A549 (cell line): ENCODE measurements around the gene SETD4. TPM values are rescaled to one million over a fixed set of nuclear protein-coding genes. Genes with fewer than 3 reads are reported as not detected.
A peak's percentile ranks its signal among the peaks of the same experiment; 100 is the strongest.

Experiments used
- ATAC-seq, 2 experiments: fragments of 200-7000 bp in 1 of 2; fragments of >200 bp in 1 of 2; cut with Nextera tagmentation in 1 of 2; cut with Tn5 transposase in 1 of 2; 3 replicates each; pipeline versions ENCODE4 v1.8.0 to v1.9.1; 2018 to 2020; ENCODE audit warnings: mild to moderate bottlenecking in 1 of 2, moderate library complexity in 1 of 2
- CTCF ChIA-PET: fragments of 300-600 bp; sonication (Branson Sonifier 250); formaldehyde crosslinking; extraction: SDS; loops from one replicate; lab custom pipeline; 2021; ENCODE audit warnings: antibody characterized with exemption, inconsistent platforms; lab: Yijun Ruan, JAX
- POLR2A ChIA-PET: fragments of 350-600 bp; formaldehyde crosslinking; extraction: SDS; loops from one replicate; lab custom pipeline; 2021; ENCODE audit warnings: antibody characterized with exemption, inconsistent platforms; lab: Yijun Ruan, JAX
- DNase-seq, 2 experiments: peaks; one replicate each; pipeline versions ENCODE4 v3.0.0 to v3.0.0-alpha.2; 2011 to 2016; ENCODE audit warnings: low read depth in 1 of 2, low spot score in 1 of 2
- FAIRE-seq: peaks from 2 replicates; lab custom pipeline; 2011; peaks lifted over from hg19 to GRCh38; lab: Jason Lieb, UNC
- H3K27ac ChIP-seq, 2 experiments: fragments of >200 bp; sonication (Bioruptor Twin); formaldehyde crosslinking; 3 replicates each; pipeline ENCODE4 v1.5.1; 2016 to 2017
- H3K4me1 ChIP-seq: fragments of >200 bp; sonication (Bioruptor Twin); formaldehyde crosslinking; 3 replicates; pipeline ENCODE4 v1.6.1; 2016
- H3K4me2 ChIP-seq: fragments of >200 bp; sonication (Bioruptor Twin); formaldehyde crosslinking; 3 replicates; pipeline ENCODE4 v1.6.1; 2016
- H3K4me3 ChIP-seq: fragments of >200 bp; sonication (Bioruptor Twin); formaldehyde crosslinking; 3 replicates; pipeline ENCODE4 v1.5.1; 2016
- H3K9me3 ChIP-seq: fragments of >200 bp; sonication (Bioruptor Twin); formaldehyde crosslinking; 3 replicates; pipeline ENCODE4 v1.6.1; 2016
- BCL3 ChIP-seq: fragments of >200 bp; sonication (Bioruptor Twin); formaldehyde crosslinking; IDR thresholded peaks from 3 replicates; pipeline ENCODE4 v1.6.1; 2016
- BHLHE40 ChIP-seq: IDR thresholded peaks from 2 replicates; pipeline ENCODE4 v1.6.1; 2012; ENCODE audit warnings: low read depth, low read length, inconsistent platforms
- CBX2 ChIP-seq: fragments of 200-600 bp; sonication (generic); IDR thresholded peaks from 2 replicates; pipeline ENCODE4 v1.6.1; 2016; ENCODE audit warnings: low read depth, mild to moderate bottlenecking, borderline replicate concordance
- CBX8 ChIP-seq: fragments of 200-600 bp; sonication (generic); IDR thresholded peaks from 2 replicates; pipeline ENCODE4 v1.6.1; 2016
- CHD2 ChIP-seq: fragments of 150-350 bp; IDR thresholded peaks from 2 replicates; pipeline ENCODE4 v1.6.1; 2014; ENCODE audit warnings: low read length; ENCODE audit not compliant: partially characterized antibody
- EHF ChIP-seq: fragments of 250-450 bp; sonication (Bioruptor Pico); IDR thresholded peaks from 2 replicates; pipeline ENCODE4 v1.5.0; 2020; ENCODE audit warnings: mild to moderate bottlenecking
- ELK1 ChIP-seq: fragments of 150-350 bp; IDR thresholded peaks from 2 replicates; pipeline ENCODE4 v1.6.1; 2014; ENCODE audit warnings: low read depth, mild to moderate bottlenecking, low read length
- EP300 ChIP-seq, 2 experiments: fragments of >200 bp; sonication (Bioruptor Twin); formaldehyde crosslinking; IDR thresholded peaks; 2 replicates in 1 of 2; 3 replicates in 1 of 2; pipeline ENCODE4 v1.6.1; 2016 to 2017
- FOSB ChIP-seq: fragments of 250-450 bp; sonication (Bioruptor Pico); IDR thresholded peaks from 2 replicates; pipeline ENCODE4 v1.5.0; 2020; ENCODE audit warnings: mild to moderate bottlenecking, moderate library complexity
- HDAC2 ChIP-seq: fragments of 200-600 bp; sonication (generic); IDR thresholded peaks from 2 replicates; pipeline ENCODE4 v1.6.1; 2016
- HES2 ChIP-seq: fragments of >200 bp; sonication (Bioruptor Twin); formaldehyde crosslinking; IDR thresholded peaks from 2 replicates; pipeline ENCODE4 v1.6.1; 2016
- HEYL ChIP-seq: fragments of 250-450 bp; sonication (Bioruptor Pico); IDR thresholded peaks from 2 replicates; pipeline ENCODE4 v1.8.0; 2021; ENCODE audit warnings: mild to moderate bottlenecking, moderate library complexity
- HMGXB4 ChIP-seq: fragments of 250-450 bp; sonication (Bioruptor Pico); IDR thresholded peaks from 2 replicates; pipeline ENCODE4 v1.5.0; 2021; ENCODE audit warnings: mild to moderate bottlenecking, moderate library complexity, borderline replicate concordance
- HOXA7 ChIP-seq: fragments of 250-450 bp; sonication (Bioruptor Pico); IDR thresholded peaks from 2 replicates; pipeline ENCODE4 v1.5.0; 2020; ENCODE audit warnings: mild to moderate bottlenecking, moderate library complexity
- NFE2L2 ChIP-seq: fragments of 150-350 bp; conservative IDR thresholded peaks from 2 replicates; pipeline ENCODE4 v1.6.1; 2014; ENCODE audit warnings: low read length
- POLR2AphosphoS2 ChIP-seq: conservative IDR thresholded peaks from 2 replicates; pipeline ENCODE4 v1.6.1; 2012; ENCODE audit warnings: low read length, improper control_type of control experiment, inconsistent platforms
- RAD21 ChIP-seq, 2 experiments: fragments of >200 bp in 1 of 2; sonication (Bioruptor Twin) in 1 of 2; formaldehyde crosslinking in 1 of 2; IDR thresholded peaks in 1 of 2; conservative IDR thresholded peaks in 1 of 2; 2 replicates in 1 of 2; 3 replicates in 1 of 2; pipeline ENCODE4 v1.6.1; 2012 to 2018; ENCODE audit warnings: inconsistent platforms in 1 of 2
- RARB ChIP-seq: fragments of 250-450 bp; sonication (Bioruptor Pico); IDR thresholded peaks from 2 replicates; pipeline ENCODE4 v1.8.0; 2021; ENCODE audit warnings: mild to moderate bottlenecking, moderate library complexity
- RCOR1 ChIP-seq: fragments of 150-350 bp; IDR thresholded peaks from 2 replicates; pipeline ENCODE4 v1.6.1; 2014; ENCODE audit warnings: antibody characterized with exemption, low read length, low read depth
- SMC3 ChIP-seq: fragments of >200 bp; sonication (Bioruptor Twin); formaldehyde crosslinking; IDR thresholded peaks from 3 replicates; pipeline ENCODE4 v1.6.1; 2018; ENCODE audit warnings: inconsistent platforms
- TFCP2L1 ChIP-seq: fragments of 250-450 bp; sonication (Bioruptor Pico); IDR thresholded peaks from 2 replicates; pipeline ENCODE4 v1.5.0; 2021; ENCODE audit warnings: mild to moderate bottlenecking
- USF2 ChIP-seq: fragments of 450-650 bp; IDR thresholded peaks from 2 replicates; pipeline ENCODE4 v1.6.1; 2014; ENCODE audit warnings: antibody characterized with exemption
- ZC3H11A ChIP-seq: fragments of 450-650 bp; IDR thresholded peaks from 2 replicates; pipeline ENCODE4 v1.6.1; 2014; ENCODE audit warnings: antibody characterized with exemption, mild to moderate bottlenecking
- ZNF302 ChIP-seq: fragments of 250-450 bp; sonication (Bioruptor Pico); IDR thresholded peaks from 2 replicates; pipeline ENCODE4 v1.9.0; 2021; ENCODE audit warnings: inconsistent platforms, mild to moderate bottlenecking, moderate library complexity
- WGBS: methylation state at CpG from one replicate; pipeline ENCODE4 v1.1.6; 2017; ENCODE audit errors: missing lambda C conversion rate; 5-methylcytosine and 5-hydroxymethylcytosine counted together
- polyA plus RNA-seq, 4 experiments: library from polyadenylated mRNA; depleted of rRNA in 3 of 4; stranded (reverse); fragments of >200 nt; fragmentation: RNase III in 1 of 4; extraction: RNeasy Plus Mini Kit Qiagen cat#74134 plus additional on column Dnase treatment in 1 of 4; gene quantifications; 2 replicates in 3 of 4; 3 replicates in 1 of 4; pipeline ENCODE4 v1.2.3, GENCODE V29; 2011 to 2017

SETD4 gene
- polyA plus RNA-seq, 2 of the 4 experiments (the other 2 are of a cell fraction), result 10.3 to 17.1 TPM

- TF ChIP-seq HES2 (no peak), HOXA7 (no peak), CHD2 (no peak), RARB (CRISPR knock-in tag) (no peak), HMGXB4 (no peak)
Measured at GRCh38 chr21:36039861-36040260, 20.5 kb downstream of the SETD4 start (continued).

- ATAC-seq (no peak), FAIRE-seq (no peak), DNase-seq (no peak)
- ChIA-PET CTCF (interaction anchor here (0.6 to 2.7 kb wide), 2 partner anchors 11 to 272 kb away, joined by 3 to 7 read pairs; no protein-coding TSS in a partner anchor), POLR2A (no interaction called here)
- no peak overlapping the region for H3K4me3 ChIP-seq
- H3K4me1 ChIP-seq, result no peaks in the 10 kb centered on the region
- no peaks in the 10 kb centered on the region for H3K9me3 ChIP-seq
- H3K27ac ChIP-seq, result no peak overlapping the region
- no peak for TF ChIP-seq HEYL (CRISPR knock-in tag)
- no peak for TF ChIP-seq NFE2L2
- TF ChIP-seq USF2, result no peak
- no peak for TF ChIP-seq BHLHE40
- no peak for TF ChIP-seq BCL3
- no peak for TF ChIP-seq POLR2AphosphoS2
- TF ChIP-seq SMC3, result no peak
- no peak for TF ChIP-seq RCOR1
- TF ChIP-seq TFCP2L1 (CRISPR knock-in tag), result no peak
- TF ChIP-seq FOSB, result no peak
- TF ChIP-seq ZNF302 (CRISPR knock-in tag), result no peak
- no peak for TF ChIP-seq CBX8
- no peak for TF ChIP-seq RAD21 (conservative IDR thresholded peaks at IDR 0.05 in 1 of 2, IDR thresholded peaks at IDR 0.05 in 1 of 2)
- WGBS, result 90% methylated on average over 17 of the region's 17 CpGs
- H3K4me2 ChIP-seq, result no peak overlapping the region
Measured at GRCh38 chr21:36038701-36039497, 21.4 kb downstream of the SETD4 start.

GRCh38 chr21:36035381-36035791 is 24.9 kb downstream of the SETD4 start:
- ChIA-PET POLR2A (interaction anchor here (2.2 kb wide), 1 partner anchor 25 kb away, joined by 8 read pairs; the partner anchor contains the start of gene SETD4), CTCF (interaction anchor here (1.3 to 2.0 kb wide), 2 partner anchors 9 to 77 kb away, joined by 4 to 5 read pairs; no protein-coding TSS in a partner anchor)
- Histone ChIP-seq H3K27ac (no peak overlapping the region), H3K9me3 (no peaks in the 10 kb centered on the region), H3K4me3 (no peak overlapping the region), H3K4me2 (no peak overlapping the region), H3K4me1 (no peaks in the 10 kb centered on the region)
- 89% methylated on average over 5 of the region's 10 CpGs for WGBS
- ATAC-seq, result 0 out of 6 replicates have a peak, but pooled peaks of 1 of the 2 experiments have one; percentile 21
- DNase-seq, result no peak
- no peak for FAIRE-seq
- TF ChIP-seq HDAC2 (no peak), EHF (CRISPR knock-in tag) (no peak), CBX2 (no peak), ELK1 (no peak), ZC3H11A (no peak), HMGXB4 (no peak), EP300 (IDR thresholded peaks at IDR 0.05) (no peak)
